Measurements from ENCODE around the gene SORL1.

- TF ChIP-seq TARDBP (IDR thresholded peaks at IDR 0.05), result no peak
- no peak for TF ChIP-seq BHLHE40 (IDR thresholded peaks at IDR 0.05; ENCODE audit: borderline replicate concordance)
- no peak for TF ChIP-seq ZNF384 (IDR thresholded peaks at IDR 0.05)
- no peak for TF ChIP-seq ELF4 (IDR thresholded peaks at IDR 0.05)
- TF ChIP-seq HDGF (IDR thresholded peaks at IDR 0.05; ENCODE audit: borderline replicate concordance), result no peak
- TF ChIP-seq SP1 (IDR thresholded peaks at IDR 0.05), result no peak
- no peak for TF ChIP-seq ARNT (IDR thresholded peaks at IDR 0.05)
- TF ChIP-seq LEF1 (IDR thresholded peaks at IDR 0.05; ENCODE audit: borderline replicate concordance), result no peak
- TF ChIP-seq SUZ12 (IDR thresholded peaks at IDR 0.05), result no peak
- TF ChIP-seq FOXA1 (IDR thresholded peaks at IDR 0.05), result no peak
- TF ChIP-seq NFRKB (IDR thresholded peaks at IDR 0.05), result no peak
- TF ChIP-seq FOXK2 (IDR thresholded peaks at IDR 0.05), result no peak
- no peak for TF ChIP-seq CTBP1 (IDR thresholded peaks at IDR 0.05; ENCODE audit: borderline replicate concordance)
Observed at GRCh38 chr11:121608545-121609098, 156.5 kb downstream of the SORL1 start.
